Brain pericyte (primary cell): ENCODE measurements around the gene FAM221A.
"Not testable (repeated sequence)": the region's sequence is repeated elsewhere in the genome, so short reads cannot be mapped to it uniquely, and the experiment has no call there.

Experiments
- DNase-seq: peaks from one replicate; pipeline ENCODE4 v3.0.0-alpha.2; 2012; ENCODE audit warnings: low read depth, low spot score

Gene FAM221A

GRCh38 chr7:23709081-23709750 lies 29.2 kb downstream of the FAM221A start:
- DNase-seq: no peak

GRCh38 chr7:23710000-23710399 lies 30.0 kb downstream of the FAM221A start, which contains the start of gene STK31:
STK31 (plus strand) TSS chr7:23710219; CDS start chr7:23710286, 67 bp downstream.
- no peak for DNase-seq

- no peak for DNase-seq
Measured at GRCh38 chr7:23712368-23713284, 32.6 kb downstream of the FAM221A start.

GRCh38 chr7:23713285-23714149 lies 33.5 kb downstream of the FAM221A start:
- no peak for DNase-seq

- DNase-seq: no peak
Measured at GRCh38 chr7:23714150-23714464, 34.1 kb downstream of the FAM221A start.

GRCh38 chr7:23714579-23714978 lies 34.6 kb downstream of the FAM221A start:
- no peak for DNase-seq

- DNase-seq: no peak
Measured at GRCh38 chr7:23715099-23715498, 35.1 kb downstream of the FAM221A start.

- DNase-seq: no peak
Measured at GRCh38 chr7:23717788-23718187, 37.8 kb downstream of the FAM221A start.

GRCh38 chr7:23721456-23721855 lies 41.5 kb downstream of the FAM221A start:
- no peak for DNase-seq

- not testable (repeated sequence) for DNase-seq
Measured at GRCh38 chr7:23722587-23723216, 42.7 kb downstream of the FAM221A start.

- not testable (repeated sequence) for DNase-seq
Measured at GRCh38 chr7:23724113-23724512, 44.1 kb downstream of the FAM221A start.

GRCh38 chr7:23742051-23742450 lies 62.1 kb downstream of the FAM221A start:
- no peak for DNase-seq

GRCh38 chr7:23743226-23743625 lies 63.2 kb downstream of the FAM221A start:
- no peak for DNase-seq

GRCh38 chr7:23746629-23747028 lies 66.6 kb downstream of the FAM221A start:
- DNase-seq: no peak

- DNase-seq: no peak
Measured at GRCh38 chr7:23751852-23752251, 71.9 kb downstream of the FAM221A start.
